ENCODE data around the gene NUP133.

DNA sequence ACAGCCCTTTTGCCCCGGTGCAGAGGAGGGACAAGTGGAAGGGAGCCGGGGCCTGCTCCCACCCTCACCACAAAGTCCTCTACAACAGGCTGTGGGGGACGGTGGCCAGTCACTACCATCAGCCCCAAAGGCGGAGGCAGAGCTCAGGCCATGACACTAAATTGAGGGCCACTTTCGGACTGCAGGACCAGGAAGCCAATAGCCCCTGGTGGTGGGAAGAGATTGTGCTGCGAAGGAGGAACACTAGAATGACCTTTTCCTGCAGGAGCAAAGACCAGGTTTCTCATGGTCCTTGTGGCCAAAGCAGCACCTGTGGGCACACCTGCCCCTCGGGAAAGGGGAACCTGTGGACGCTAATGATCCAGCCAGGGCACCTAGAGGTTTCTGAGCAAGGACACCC lies 104.6 kb downstream of the NUP133 start:
- TF ChIP-seq, protein P1, sequence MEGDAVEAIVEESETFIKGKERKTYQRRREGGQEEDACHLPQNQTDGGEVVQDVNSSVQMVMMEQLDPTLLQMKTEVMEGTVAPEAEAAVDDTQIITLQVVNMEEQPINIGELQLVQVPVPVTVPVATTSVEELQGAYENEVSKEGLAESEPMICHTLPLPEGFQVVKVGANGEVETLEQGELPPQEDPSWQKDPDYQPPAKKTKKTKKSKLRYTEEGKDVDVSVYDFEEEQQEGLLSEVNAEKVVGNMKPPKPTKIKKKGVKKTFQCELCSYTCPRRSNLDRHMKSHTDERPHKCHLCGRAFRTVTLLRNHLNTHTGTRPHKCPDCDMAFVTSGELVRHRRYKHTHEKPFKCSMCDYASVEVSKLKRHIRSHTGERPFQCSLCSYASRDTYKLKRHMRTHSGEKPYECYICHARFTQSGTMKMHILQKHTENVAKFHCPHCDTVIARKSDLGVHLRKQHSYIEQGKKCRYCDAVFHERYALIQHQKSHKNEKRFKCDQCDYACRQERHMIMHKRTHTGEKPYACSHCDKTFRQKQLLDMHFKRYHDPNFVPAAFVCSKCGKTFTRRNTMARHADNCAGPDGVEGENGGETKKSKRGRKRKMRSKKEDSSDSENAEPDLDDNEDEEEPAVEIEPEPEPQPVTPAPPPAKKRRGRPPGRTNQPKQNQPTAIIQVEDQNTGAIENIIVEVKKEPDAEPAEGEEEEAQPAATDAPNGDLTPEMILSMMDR (IDR thresholded peaks at IDR 0.05), result no peak
- TF ChIP-seq CEBPB (IDR thresholded peaks at IDR 0.05) (no peak), POLR2A (IDR thresholded peaks at IDR 0.05; ENCODE audit: low read length) (no peak), JUNB (IDR thresholded peaks at IDR 0.05) (no peak), PBX3 (IDR thresholded peaks at IDR 0.05) (no peak), ZNF302 (CRISPR knock-in tag; IDR thresholded peaks at IDR 0.05) (no peak), CHD4 (IDR thresholded peaks at IDR 0.05; ENCODE audit: borderline replicate concordance) (no peak), EHMT2 (IDR thresholded peaks at IDR 0.05; ENCODE audit: low read depth) (no peak), SMC3 (IDR thresholded peaks at IDR 0.05) (no peak)
- TF ChIP-seq, protein P2, sequence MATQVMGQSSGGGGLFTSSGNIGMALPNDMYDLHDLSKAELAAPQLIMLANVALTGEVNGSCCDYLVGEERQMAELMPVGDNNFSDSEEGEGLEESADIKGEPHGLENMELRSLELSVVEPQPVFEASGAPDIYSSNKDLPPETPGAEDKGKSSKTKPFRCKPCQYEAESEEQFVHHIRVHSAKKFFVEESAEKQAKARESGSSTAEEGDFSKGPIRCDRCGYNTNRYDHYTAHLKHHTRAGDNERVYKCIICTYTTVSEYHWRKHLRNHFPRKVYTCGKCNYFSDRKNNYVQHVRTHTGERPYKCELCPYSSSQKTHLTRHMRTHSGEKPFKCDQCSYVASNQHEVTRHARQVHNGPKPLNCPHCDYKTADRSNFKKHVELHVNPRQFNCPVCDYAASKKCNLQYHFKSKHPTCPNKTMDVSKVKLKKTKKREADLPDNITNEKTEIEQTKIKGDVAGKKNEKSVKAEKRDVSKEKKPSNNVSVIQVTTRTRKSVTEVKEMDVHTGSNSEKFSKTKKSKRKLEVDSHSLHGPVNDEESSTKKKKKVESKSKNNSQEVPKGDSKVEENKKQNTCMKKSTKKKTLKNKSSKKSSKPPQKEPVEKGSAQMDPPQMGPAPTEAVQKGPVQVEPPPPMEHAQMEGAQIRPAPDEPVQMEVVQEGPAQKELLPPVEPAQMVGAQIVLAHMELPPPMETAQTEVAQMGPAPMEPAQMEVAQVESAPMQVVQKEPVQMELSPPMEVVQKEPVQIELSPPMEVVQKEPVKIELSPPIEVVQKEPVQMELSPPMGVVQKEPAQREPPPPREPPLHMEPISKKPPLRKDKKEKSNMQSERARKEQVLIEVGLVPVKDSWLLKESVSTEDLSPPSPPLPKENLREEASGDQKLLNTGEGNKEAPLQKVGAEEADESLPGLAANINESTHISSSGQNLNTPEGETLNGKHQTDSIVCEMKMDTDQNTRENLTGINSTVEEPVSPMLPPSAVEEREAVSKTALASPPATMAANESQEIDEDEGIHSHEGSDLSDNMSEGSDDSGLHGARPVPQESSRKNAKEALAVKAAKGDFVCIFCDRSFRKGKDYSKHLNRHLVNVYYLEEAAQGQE (IDR thresholded peaks at IDR 0.05), result no peak
